NCI-H2227 (cell line): ENCODE measurements around the gene CXorf49B.
"Not testable (repeated sequence)": the region's sequence is repeated elsewhere in the genome, so short reads cannot be mapped to it uniquely, and the experiment has no call there.

ENCODE experiments used
- DNase-seq: peaks from one replicate; lab custom pipeline; 2025; ENCODE audit not compliant: unreplicated experiment; lab: John Stamatoyannopoulos, UW

CXorf49B gene

DNA sequence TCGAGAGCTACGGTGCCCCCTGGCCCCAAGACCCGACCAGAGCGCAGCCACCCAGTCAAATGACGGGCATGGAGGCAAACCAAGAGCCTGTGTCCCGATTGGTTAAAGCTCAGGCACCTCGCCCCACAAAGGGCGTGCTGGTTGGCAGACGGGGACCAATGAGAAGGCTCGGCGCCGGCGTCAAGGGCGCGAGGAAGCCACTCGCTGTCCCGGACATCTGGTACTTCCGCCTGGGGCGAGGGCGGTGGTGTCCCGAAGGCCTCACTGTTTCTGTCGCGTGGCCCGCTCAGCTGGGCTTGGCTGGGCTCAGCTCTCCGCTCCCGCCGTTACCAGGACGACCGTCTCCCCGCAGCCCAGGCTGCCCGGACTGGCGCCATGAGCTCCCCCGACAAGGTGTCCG lies at the start of gene CXorf49B:
Gene CXorf49B, plus strand, starts transcription at position 301 of the 400 bp plus-strand sequence. Its CDS starts 75 bp downstream, at position 376.
- DNase-seq: not testable (repeated sequence)

DNA sequence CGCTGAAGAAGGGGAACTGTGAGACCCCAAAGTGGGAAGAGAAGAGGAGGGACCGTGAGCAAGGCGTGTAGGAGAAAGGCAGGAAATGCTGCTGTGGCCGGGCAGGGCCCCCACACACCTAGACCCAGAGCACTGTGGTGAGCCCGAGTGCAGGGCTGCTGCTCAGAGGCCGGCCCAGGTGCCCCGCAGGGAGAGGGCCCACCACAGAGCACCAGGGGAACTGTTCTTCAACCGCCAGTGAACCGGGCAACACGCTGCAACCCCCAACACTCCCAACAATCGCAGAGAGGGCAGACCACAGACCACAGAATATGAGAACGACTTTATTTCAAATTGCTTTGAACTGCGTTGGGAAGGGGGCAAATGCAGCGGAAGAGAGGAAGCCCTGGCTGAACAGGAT lies 49.1 kb upstream of the CXorf49B start:
- DNase-seq: not testable (repeated sequence)

GRCh38 chrX:71715551-71715950 lies 47.6 kb upstream of the CXorf49B start:
- not testable (repeated sequence) for DNase-seq

DNA sequence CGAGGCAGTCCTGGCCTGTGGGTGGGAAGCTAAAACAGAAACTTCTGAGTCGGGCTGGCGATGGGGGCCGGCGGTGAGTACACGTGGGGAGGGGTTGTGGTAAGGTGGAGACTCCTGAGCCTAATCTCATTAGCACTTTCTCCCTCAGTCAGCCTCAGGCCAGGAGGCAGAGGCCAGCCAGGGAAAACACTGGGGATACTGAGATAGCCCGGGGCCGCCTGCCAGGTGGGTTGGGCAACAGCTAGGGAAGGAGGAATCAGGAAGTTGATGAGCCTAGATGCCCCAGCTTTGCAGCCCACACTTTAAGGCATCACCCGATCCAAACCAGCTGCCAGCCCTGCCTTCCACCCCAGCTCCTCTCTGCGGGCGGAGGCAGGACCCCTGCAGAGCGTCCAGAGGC lies 46.8 kb upstream of the CXorf49B start:
- DNase-seq: not testable (repeated sequence)

GRCh38 chrX:71718185-71718584 lies 45.0 kb upstream of the CXorf49B start, which contains the start of gene CXorf49:
Gene CXorf49, minus strand, starts transcription at chrX:71718285. Its CDS starts 134 bp downstream, at chrX:71718151.
- not testable (repeated sequence) for DNase-seq

DNA sequence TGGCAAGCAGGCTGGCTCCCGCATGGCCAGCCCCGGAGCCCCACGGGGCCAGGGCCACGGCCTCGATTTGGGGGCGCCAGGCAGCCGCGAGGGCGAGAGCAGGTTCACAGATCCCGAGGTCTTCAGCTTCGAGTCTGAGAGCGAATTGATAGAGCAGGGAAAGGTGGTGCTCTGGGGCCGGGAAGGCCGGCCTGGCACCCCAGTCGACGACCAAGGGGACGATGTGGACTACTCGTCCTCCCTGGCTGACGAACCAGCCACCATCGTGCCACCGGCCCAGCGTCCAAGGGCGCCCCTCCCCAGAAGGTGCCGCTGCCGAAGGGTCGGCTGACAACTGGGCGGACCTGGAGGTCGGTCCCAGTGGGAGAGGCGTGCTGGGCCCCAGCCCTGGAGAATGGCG lies 44.0 kb upstream of the CXorf49B start:
- DNase-seq: not testable (repeated sequence)

DNA sequence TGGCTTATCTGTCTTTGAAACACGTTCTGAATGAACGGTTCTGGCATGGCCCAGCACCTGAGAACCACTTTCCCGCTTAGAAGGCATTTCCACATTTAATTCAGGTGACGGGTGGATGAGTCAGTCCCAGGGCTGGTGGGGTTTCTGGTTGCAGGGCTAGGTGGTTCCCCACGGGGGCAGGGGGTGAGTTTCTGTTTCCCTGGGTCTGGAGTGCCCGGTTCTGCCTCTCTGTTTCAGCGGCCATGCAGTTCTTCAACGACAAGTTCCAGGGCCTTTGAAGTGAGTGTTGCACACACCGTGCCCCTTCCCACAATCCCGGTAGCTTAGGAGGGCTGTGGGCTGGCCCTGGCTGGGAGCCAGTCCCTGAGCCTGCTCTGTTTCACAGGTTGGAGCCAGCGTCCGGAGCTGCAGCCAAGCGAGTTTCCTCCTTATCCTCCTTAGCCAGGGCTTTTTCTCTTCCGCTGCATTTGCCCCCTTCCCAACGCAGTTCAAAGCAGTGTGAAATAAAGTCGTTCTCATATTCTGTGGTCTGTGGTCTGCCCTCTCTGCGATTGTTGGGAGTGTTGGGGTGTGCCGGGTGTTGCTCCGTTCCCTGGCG lies 42.8 kb upstream of the CXorf49B start:
- DNase-seq: not testable (repeated sequence)

DNA sequence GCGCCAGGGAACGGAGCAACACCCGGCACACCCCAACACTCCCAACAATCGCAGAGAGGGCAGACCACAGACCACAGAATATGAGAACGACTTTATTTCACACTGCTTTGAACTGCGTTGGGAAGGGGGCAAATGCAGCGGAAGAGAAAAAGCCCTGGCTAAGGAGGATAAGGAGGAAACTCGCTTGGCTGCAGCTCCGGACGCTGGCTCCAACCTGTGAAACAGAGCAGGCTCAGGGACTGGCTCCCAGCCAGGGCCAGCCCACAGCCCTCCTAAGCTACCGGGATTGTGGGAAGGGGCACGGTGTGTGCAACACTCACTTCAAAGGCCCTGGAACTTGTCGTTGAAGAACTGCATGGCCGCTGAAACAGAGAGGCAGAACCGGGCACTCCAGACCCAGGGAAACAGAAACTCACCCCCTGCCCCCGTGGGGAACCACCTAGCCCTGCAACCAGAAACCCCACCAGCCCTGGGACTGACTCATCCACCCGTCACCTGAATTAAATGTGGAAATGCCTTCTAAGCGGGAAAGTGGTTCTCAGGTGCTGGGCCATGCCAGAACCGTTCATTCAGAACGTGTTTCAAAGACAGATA lies 2.4 kb upstream of the CXorf49B start:
- DNase-seq: not testable (repeated sequence)

GRCh38 chrX:71764832-71765231 lies 1.7 kb downstream of the CXorf49B start:
- DNase-seq: not testable (repeated sequence)

DNA sequence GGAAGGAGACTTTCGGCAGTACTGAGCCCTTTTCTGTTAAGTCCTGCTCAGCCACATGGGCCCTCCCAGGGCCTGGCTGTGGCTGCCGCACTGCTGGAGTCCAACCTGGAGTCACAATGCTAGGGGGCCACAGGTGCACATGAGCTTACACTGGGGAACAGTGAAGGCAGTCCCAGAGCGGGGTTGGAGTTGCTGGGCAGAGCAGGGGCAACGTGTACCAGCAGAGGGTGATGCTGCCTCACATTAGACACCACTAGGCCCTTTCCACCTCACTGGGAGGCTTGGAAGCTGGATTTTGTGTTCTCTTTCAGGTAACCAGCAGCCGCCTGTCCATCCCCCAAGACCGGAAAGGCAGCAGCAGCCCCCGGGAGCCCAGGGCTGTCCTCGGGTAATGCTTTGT lies 2.5 kb downstream of the CXorf49B start:
- DNase-seq: not testable (repeated sequence)

- not testable (repeated sequence) for DNase-seq
Measured at GRCh38 chrX:71767134-71767533, 4.0 kb downstream of the CXorf49B start.

DNA sequence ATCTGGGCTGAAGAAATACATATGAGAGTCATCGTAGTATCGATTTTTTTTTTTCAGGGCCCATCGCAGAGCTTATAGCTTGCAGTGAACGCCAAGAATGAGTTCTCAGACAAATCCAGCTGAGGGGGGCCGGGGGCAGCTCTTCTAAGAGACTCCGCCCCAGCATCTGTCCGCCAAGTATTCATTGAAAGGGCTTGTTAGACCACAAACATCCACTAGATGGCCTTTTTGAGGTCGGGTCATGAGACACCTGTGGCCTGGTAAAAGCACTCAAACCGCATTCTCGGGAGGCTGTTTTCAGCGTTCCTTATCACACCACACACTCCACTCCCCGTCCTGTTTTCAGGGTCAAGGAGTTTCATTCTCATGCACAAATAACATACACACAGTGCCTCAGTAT lies 15.2 kb downstream of the CXorf49B start:
- not testable (repeated sequence) for DNase-seq

DNA sequence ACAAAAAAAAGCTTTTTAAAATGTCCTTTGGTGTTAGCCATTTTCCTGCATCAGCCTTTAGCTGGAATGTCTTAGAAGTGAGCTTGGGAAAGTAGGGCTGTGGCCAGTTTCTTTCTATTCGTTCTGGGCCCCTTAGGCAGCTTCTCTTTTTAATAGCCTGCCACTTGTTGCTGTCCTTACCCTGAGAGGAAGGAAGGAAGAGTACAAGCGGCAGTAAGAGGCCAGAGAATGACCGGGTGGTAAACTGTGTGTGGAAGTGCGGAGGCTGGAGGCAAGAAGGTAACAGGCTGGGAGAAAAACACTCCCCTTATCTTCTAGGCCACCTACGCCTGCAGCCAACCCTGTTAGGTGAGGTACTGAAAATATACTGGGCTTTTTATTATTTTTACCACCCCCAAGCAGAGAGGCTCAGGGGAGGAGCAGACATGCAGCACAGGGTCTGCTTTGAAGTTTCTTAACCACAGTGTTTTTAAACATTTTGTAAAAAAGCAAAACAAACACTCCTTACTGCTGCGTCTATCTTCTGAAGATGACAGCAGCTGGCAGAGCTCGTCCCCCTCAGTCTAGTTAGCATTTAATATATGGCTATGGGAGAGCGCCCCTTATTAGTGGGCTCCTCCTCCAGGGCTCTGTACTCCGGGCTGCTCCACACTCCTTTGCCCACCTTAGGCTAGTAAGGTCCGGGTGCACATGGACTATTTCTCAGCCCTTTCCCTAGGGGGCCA lies 19.2 kb downstream of the CXorf49B start:
- not testable (repeated sequence) for DNase-seq

DNA sequence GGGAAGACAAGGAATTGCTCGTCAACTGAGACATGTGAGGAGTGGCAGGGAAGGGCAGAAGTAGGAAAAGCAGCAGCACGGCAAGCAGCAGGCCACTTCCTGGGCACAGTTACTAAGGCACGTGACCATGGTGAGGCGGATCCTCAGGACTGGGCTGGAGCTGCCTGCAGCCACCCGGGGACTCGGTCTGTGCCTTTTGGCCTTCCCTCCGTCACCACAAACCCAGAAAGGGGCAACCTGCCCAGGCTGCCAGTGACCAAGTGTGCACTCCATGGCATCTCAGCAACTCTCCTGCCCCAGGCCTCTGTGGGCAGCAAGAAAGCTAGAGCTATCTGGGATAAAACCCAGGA lies 19.8 kb downstream of the CXorf49B start:
- DNase-seq: not testable (repeated sequence)

DNA sequence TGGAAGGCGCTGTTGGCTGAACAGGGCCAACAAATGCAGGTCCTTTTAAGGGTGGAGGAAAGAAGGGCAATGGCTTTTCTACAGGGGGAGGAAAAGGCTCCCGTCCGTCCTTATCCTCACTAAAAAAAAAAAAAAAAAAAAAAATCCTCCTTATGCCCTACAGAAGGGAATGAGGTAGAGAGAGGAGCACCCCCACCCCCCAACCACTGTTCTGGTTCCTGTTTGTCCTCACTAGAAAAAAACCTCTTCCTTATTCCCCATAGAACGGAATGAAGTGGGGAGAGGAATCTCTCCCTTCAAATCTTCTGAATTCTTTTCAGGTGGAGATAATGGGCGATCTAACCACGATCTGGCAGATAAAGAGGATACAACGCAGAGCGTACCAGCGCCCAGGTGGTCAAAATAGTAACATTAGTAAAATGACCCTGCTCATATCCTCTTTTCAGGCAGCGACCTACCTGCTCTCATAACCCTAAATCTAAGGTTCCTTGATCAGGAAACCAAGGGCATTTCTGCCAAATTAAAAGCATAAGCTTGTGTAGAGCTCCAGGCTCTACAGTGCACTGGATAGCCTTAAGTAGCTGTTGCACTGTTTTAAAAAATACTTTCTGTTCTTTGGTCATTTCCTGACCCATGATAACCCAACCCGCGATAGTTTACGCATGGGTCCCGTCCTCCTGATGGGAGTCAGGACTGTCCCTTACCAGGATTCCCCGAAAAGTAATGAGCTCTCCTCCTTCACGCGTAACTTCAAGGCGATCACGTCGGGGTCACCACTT lies 20.6 kb downstream of the CXorf49B start:
- DNase-seq: not testable (repeated sequence)

DNA sequence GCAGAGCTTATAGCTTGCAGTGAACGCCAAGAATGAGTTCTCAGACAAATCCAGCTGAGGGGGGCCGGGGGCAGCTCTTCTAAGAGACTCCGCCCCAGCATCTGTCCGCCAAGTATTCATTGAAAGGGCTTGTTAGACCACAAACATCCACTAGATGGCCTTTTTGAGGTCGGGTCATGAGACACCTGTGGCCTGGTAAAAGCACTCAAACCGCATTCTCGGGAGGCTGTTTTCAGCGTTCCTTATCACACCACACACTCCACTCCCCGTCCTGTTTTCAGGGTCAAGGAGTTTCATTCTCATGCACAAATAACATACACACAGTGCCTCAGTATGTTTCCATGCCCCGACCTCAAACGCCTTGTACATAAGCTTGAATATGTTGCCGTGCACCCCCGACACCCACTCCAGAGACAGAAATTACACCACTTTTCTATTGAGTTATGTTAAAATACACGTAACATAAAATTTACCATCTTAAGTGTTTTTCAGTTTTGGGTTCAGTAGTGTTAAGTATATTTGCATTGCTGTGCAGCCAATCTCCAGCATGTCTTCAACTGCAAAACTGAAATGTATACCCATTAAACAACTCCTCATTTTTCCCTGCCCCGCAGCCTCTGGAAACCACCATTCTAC lies 21.3 kb downstream of the CXorf49B start:
- not testable (repeated sequence) for DNase-seq

- not testable (repeated sequence) for DNase-seq
Measured at GRCh38 chrX:71806450-71806849, 43.3 kb downstream of the CXorf49B start.

DNA sequence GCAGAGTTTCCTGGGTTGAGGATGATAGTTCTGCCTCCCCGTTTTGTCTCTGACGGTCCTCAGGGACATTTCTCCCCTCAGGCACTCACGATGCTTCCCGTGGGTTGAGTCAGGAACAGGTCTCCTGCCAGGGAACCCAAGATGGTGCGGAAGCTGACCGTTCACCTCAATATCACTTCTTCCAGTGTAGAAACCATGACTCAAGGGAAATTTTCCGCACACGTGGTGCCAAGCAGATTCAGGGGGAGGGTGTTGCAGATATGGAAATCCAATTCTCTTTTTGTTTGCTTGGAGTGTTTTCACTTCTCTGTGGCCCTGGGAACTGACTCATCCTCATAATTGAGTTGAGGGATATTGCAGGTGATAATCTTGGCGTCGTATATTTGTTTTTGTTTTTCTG lies 46.7 kb downstream of the CXorf49B start:
- no peak for DNase-seq

- no peak for DNase-seq
Measured at GRCh38 chrX:71814123-71814912, 51.2 kb downstream of the CXorf49B start.
